Fibroblast of the conjunctiva (primary cell): Measurements from ENCODE around the gene GPBP1.
"Not testable (repeated sequence)": the region's sequence is repeated elsewhere in the genome, so short reads cannot be mapped to it uniquely, and the experiment has no call there.

Experiments
- DNase-seq: peaks from one replicate; pipeline ENCODE4 v3.0.0-alpha.2; 2010; ENCODE audit warnings: low read depth

GPBP1 gene, protein sequence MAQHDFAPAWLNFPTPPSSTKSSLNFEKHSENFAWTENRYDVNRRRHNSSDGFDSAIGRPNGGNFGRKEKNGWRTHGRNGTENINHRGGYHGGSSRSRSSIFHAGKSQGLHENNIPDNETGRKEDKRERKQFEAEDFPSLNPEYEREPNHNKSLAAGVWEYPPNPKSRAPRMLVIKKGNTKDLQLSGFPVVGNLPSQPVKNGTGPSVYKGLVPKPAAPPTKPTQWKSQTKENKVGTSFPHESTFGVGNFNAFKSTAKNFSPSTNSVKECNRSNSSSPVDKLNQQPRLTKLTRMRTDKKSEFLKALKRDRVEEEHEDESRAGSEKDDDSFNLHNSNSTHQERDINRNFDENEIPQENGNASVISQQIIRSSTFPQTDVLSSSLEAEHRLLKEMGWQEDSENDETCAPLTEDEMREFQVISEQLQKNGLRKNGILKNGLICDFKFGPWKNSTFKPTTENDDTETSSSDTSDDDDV

DNA sequence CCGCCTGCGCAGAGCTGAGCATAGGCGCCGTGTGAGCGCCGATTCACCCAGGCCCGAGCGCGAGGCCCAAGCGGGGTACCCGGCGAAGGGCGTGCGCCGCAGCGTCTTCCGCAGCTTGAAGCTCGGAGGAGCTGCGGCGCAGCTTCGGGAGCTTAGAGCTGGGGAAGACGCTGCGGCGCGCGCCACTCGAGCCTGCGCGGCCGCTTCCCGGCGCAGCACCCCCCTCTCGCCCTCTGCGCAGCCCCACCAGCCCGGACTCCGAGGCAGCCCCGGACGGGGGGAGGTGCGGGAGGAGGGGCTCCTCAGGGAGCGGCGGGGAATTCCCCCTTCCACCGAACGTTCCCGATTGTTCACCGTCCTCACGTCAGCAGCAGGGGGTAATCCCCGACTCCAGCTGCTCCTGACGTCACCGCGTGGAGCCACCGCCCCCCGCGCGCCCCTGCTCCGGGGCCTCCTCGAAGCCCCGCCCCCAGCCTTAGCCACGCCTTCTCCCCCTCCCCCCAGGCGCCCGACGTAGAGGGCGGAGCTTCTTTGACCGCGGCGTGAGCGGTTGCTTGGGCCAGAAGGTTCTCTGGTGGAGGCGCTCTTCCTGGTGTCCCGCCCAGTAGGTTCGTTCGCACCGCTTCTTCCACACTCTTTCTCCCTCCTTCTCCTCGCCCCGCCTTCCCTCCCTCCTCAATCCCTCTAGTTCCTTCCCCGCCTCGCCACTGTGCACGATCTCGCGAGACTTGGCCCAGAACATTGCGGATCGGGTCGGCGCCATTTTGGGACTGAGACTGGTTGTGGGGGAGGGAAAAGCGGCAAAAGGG lies at the start of gene GPBP1:
Gene GPBP1 (plus strand): TSS at position 741 of the 809 bp plus-strand sequence. CDS start 40,072 bp downstream, outside the sequence.
- DNase-seq: peak; percentile 100

DNA sequence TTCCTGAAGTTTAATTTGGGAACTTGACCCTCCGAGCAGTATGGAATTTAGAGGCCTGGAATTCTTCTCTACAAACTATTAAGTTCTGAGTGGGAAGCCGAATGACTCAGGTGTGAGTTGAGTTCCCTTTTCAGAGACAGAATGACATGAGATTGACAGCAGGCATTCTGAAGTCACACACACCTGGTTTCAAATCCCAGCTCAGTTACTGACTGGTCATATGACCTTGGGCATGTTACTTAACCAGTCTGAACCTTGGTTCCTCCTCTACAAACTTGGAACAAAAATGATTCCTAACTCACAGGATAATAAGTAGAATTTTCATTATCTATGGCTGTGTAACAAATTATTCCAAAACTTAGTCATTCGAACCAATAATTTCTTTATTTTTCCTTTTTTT lies 45.5 kb upstream of the GPBP1 start:
- DNase-seq: no peak

DNA sequence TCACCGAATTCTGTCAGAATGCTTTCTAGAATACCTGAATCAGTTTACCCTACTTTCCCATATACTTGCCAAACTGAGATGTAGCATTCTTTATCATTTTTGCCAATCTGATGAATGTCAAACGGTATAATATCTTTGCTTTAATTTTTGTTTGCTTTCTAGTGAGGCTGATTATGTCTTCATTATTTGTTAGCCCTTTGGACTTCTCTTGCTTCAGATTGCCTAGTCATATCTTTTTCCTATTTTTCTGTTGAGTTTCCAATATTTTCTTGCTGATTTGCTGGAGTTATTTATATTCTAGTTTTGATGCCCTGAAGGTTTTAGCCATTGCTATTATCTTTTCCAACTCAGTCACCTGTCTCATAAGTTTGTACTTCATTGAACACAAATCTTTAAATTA lies 40.3 kb upstream of the GPBP1 start:
- DNase-seq: no peak

DNA sequence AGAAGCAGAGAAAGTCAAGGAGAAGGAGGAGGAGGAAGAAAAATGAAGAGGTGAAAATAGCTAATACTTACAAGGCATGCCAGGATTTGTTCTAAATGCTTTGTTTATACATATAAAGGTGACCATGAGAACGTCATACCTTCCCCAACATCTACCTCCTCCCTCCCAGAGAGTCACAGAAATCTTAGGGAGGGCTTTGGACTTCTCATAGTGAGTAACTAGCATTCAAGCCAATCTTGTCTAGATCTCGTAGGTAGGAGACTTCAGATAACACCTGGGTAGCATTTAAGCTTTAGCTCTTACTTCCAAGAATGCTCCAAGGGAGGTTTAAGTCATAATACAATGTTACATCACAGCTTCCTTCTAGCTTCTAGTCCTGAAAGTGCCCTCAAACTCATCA lies 36.5 kb upstream of the GPBP1 start:
- no peak for DNase-seq

DNA sequence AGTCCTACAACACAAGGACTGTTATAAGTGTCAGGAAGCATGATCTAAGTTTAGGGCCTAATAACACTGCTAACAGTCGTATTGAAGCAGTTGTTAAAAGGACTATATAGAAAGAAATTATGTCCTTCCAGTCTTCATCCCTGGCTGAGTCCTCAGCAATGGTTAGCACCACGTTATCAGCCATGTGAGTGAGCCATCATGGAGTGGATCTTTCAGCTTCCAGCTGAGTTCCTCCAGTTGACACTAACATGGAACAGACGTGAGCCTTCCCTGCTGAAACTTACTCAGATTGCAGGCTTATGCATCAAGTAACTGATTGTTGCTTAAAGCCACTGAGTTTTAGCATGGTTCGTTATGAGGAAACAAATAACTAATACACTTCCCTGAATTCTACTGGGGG lies 21.5 kb upstream of the GPBP1 start:
- no peak for DNase-seq

DNA sequence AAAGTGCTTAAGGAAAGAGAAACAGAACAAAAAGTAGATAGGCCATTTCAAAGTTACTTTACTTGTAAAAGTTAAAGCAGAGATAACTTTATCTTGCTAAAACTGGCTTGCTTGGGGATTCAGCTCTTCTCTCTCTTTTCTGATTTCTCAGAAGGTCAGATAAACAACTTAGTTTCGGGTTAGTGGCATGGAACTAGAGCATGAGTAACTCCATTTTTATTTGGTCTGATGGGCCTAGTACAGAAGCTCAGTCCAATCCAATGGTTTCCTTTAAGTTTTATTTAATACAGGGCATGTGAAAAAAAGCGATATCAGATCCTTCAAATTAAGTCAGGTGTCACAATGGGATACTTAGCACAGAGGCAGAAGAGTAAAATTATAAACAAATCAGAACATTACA lies 18.8 kb upstream of the GPBP1 start:
- no peak for DNase-seq

DNA sequence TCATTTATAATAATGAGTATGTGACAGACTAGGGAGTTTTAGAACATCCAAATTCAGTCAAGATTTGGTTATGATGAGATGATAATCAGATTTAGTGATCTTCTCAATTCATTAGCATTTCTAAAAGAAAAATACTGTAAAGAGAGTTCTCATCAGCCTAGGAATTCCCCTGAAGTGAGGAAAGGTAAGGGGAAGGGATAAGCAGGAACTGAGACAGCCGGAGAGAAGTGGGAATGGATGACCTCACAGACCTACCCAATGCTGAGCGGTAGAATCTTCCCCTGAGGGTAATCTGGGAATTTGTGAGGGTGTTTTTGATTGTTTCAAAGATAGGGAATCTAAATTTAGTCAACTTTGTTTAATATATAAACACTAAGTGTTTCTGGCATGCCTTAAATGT lies 16.7 kb upstream of the GPBP1 start:
- no peak for DNase-seq

DNA sequence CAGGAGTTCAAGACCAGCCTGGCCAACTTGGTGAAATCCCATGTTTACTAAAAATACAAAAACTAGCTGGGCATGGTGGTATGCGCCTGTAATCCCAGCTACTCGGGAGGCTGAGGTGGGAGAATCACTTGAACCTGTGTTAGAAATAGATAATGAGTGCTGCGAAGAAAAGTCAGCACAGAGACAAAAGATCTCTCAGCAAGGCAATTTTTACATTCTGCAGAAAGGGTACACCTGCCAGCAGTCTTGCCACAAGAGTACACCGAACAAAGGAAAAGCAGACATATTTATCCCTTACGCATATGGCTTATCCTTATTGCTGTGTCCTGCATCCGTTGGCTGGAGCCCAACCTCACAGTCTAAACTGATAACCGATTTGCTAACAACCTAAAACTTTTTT lies 16.2 kb upstream of the GPBP1 start:
- no peak for DNase-seq

DNA sequence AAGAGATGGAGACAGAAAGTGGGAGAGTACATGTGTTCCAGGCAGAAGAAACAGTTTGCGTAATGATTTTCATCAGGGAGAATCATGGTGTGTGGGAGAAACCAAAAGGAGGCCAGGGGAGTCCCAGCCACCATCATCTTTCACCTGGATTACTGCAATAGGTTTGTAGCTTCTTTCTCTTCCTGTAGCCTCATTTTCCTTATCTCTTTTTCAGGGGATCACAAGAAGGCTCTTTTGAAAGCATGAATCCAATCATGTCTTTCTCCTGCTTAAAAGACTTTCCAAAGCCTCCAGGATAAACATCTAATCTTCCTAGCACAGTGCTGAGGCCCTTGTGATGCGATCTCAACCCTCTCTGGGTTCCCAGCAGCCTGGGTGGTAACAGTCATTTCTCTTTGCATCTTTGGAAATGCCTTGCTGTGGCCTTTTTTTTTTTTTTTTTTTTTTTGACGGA lies 10.3 kb upstream of the GPBP1 start:
- no peak for DNase-seq

DNA sequence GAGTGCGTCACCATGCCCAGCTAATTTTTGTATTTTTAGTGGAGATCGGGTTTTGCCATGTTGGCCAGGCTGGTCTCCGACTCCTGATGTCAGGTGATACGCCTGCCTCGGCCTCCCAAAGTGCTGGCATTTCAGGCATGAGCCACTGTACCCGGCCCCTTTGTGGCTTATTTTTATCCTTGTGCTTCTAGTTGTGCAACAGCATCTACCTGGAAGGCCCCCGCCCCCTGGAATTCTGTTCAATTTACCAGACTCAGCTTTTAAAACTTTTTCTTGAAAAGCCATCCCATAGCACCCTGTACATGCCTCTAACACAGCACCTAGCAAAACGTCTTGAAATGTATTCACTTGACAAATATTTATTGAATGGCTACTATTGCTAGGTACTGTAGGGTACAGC lies 9.7 kb upstream of the GPBP1 start:
- DNase-seq: no peak

DNA sequence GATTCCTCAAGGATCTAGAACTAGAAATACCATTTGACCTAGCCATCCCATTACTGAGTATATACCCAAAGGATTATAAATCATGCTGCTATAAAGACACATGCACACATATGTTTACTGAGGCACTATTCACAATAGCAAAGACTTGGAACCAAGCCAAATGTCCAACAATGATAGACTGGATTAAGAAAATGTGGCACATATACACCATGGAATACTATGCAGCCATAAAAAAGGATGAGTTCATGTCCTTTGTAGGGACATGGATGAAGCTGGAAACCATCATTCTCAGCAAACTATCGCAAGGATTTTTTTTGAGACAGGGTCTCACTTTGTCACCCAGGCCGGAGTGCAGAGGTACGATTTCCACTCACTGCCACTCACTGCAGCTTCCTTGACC lies 8.7 kb upstream of the GPBP1 start:
- not testable (repeated sequence) for DNase-seq

DNA sequence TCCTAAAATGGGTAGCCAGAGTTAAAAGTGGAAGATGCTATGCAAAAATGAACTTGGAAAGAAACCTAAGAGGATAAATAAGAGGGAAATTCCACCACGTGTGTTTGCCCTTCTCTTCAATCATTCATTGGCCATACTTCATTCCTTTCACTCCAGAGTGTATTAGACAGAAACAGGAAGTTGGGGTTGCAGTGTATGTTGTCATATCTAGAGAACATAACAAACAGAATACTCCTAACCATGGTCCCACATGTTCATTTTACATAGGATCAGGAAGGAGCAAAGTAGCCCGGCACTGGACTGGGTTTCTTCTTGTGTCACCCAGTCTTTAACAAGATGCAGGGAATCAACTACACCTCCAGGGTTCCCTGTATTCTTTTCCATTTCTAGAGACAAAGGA lies 7.6 kb upstream of the GPBP1 start:
- DNase-seq: no peak

DNA sequence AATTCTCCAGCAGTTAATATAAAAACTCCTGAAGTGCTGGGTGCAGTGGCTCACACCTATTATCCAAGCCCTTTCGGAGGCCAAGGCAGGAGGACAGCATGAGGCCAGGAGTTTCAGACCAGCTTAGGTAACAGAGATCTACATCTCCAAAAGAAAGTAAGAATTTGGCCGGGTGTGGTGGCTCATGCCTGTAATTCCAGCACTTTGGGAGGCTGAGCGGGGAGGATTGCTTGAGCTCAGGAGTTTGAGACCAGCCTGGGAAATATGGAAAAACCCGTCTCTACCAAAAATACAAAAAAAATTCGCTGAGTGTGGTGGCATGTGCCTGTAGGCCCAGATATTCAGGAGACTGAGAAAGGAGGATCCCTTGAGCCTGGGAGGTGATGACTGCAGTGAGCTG lies 6.7 kb upstream of the GPBP1 start:
- no peak for DNase-seq

DNA sequence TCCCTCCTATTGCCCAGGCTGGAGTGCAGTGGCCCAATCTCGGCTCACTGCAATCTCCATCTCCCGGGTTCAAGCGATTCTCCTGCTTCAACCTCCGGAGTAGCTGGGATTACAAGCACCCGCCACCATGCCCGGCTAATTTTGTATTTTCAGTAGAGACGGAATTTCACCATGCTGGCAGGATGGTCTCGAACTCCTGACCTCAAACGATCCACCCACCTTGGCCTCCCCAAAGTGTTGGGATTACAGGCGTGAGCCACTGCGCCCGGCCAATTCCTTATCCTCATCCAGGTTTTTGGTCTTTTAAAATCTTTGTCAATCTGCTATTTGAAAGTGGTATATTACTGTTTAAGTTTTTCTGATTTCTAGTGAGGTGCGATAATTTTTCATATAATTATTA lies 3.7 kb upstream of the GPBP1 start:
- DNase-seq: not testable (repeated sequence)

DNA sequence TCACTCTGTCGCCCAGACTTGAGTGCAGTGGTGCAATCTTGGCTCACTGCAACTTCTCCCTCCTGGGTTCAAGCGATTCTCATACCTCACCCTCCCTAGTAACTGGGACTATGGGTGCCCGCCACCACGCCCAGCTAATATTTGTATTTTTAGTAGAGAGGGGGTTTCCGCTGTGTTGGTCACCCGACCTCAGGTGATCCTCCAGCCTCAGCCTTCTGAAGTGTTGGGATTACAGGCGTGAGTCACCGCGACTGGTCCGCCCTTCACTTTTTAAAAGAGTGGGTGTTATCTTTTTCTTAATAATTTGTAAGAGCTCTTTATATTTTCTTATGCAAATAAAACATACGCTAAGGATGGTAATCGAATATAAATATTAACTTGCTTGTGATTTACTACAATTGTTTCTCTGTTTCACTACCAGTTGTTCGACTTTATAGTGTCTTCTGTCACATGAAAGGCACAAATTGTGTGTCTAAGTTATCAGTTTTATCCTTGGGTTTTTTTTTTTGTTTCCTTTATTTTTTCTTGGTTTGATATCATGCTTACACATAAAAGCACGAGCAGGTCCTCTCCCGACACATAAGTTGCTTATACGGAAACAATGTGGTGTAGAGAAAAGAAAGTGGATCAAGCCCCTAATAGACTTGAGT lies 1.9 kb upstream of the GPBP1 start:
- no peak for DNase-seq

DNA sequence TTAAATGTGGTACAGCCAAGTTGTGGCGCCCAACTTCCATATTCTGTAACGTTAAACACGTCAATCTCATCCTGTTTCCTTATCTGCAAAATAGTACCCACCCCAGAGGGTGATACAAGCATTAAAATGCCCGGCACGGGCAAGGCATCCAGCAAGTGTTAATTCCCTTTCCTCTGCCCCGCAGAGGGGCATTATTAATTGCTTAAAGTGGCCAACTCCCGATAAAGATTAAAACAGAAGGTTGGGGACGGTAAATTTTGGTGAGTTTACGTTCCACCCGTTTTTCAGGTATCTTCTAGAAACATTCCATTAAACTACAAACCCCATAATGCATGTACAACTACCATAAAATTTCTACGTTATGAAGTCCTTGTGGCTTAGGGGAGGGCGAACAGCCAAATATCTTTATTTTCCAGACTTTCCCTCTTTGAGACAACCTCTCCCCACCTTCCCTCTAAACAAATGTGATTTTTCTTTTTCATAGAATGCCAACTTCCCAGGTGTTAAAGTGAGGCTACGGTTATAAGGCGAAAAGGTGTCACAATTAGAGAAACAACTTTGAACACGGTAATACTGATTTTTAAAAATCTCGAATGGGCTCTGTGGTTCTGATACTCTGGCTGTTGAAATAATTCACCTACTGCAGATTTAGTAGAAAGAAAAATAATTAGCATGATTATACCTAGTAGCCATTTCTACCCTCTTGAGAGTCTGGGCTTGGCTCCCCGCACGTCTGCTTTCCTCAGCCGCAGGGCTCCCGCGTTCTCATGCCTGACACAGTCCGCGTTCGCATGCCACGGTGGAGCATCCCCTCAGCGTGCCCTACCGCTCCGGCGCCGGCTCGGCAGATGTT lies 1.2 kb upstream of the GPBP1 start:
- no peak for DNase-seq

DNA sequence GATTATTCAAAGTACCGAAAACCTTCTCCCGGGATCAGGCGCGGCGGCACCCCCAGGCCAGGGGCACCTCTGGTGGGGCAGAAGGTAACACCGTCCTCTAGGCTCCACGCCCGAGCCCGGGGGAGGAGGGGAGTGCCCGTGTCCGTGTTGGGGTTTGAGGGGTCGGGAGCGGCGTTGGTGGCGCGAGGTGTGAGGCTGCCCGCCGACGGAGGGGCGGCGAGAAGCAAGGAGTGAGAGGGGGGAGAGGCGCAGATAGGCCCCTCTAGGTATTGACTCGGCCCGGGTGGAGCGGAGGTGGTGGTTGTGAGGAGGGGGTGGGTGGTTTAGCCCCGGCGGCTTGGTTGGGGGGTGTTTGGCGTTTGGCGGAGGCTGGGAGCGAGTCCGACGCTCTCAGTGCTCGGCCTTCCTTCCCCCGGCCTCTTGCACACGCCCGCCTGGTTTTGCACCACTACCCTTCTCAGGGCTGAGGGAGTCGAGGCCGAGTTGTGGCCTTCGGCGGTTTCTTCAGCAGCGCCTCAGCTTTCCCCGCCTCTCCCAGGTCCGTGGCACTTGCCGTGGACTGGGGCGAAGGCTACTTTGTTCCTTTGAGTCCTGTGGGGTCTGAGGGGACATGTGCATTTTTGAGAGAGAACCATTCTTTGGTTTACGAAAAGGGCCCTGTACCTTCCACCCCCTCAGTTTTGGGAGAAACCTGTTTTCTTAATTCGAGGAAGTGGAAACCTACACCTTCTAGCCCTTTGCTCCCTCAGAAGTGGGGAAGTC lies 450 bp downstream of the GPBP1 start:
- DNase-seq: no peak

DNA sequence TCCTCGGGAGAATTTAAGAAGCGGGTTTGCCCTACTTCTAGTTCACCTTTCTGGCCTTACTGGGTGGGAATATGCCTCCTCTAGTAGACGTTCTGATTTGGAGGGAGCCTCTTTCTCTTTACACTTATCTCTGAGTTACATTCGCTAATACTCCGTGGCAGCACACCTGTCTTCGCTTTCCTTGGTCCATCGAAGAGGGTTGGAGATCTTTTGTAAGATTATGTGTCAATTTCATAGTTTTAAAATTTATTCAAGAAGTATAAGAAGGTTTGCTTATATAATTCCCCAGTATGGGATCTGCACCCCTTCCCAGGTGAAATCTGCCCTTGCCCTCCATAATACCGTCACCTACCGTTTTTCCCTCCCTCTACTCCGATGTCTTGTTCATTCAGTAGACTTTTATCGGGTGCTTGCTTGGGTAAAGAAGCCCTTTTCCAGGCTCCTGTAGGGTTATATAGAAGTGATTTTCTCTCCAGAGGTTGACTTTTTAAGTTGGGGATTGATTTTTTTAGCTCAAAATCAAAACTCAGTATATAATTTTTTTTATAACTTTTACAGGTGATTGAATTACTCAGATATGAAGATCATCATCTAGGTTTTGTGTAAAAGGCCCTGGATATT lies 1.1 kb downstream of the GPBP1 start:
- DNase-seq: no peak

DNA sequence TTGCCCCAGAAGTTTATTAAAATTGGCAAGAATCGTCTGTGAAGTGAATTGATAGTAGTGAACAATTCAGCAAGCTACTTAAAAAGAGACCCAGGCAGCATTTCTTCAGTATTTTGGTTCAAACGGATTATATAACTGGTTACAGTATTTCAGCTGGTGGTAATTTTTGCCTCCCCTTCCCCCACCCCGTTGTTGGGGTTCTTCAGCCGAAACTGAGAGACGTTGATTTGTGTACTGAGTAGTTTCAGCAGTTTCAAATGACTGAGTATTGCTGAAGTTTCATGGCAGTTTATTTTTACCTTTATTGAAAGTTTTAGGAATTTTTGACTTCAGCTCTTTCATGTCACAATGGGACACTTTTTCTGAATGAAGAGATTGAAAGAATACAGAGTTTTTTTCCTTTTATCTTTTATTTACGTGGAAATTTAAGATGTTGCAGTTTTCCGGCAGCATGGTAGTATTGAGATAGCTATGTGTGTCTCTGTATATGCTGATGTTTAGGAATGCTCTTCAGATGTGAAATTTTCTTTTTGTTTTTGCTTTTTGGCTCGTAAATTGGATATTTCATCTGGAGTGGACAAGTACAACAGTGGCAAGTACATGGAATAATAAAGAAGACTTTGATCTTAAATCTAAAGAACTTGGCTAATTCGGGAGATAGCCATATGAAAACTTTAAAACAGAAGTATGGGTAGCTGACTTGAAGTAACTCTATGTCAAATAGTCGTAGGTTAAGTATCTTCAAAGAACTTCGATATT lies 1.9 kb downstream of the GPBP1 start:
- DNase-seq: no peak
